HepG2 (cell line): ENCODE results near the gene SPTBN4. TPM values are rescaled to one million over a fixed set of nuclear protein-coding genes. Genes with fewer than 3 reads are reported as not detected.

Experiments used
- CENPX ChIP-seq: sonication (generic); formaldehyde crosslinking; IDR thresholded peaks from 2 replicates; pipeline ENCODE4 v1.9.0; 2021; ENCODE audit warnings: mild to moderate bottlenecking, missing genetic modification reagents, moderate library complexity
- DNMT1 ChIP-seq: sonication (generic); formaldehyde crosslinking; IDR thresholded peaks from 2 replicates; pipeline ENCODE4 v1.5.1; 2020; ENCODE audit warnings: mild to moderate bottlenecking, missing genetic modification reagents
- ISL2 ChIP-seq: sonication (generic); formaldehyde crosslinking; IDR thresholded peaks from 2 replicates; pipeline ENCODE4 v1.5.0; 2020; ENCODE audit warnings: missing genetic modification reagents
- KAT2B ChIP-seq: fragments of 150-350 bp; IDR thresholded peaks from 2 replicates; pipeline ENCODE4 v1.6.1; 2014; ENCODE audit warnings: low read depth, low read length, borderline replicate concordance
- MATR3 ChIP-seq: sonication (generic); formaldehyde crosslinking; IDR thresholded peaks from 2 replicates; pipeline ENCODE4 v1.4.0; 2020; ENCODE audit warnings: missing genetic modification reagents
- MED8 ChIP-seq: sonication (generic); formaldehyde crosslinking; IDR thresholded peaks from 2 replicates; pipeline ENCODE4 v1.8.1; 2023; ENCODE audit warnings: mild to moderate bottlenecking, missing genetic modification reagents; ENCODE audit not compliant: insufficient replicate concordance
- MTF1 ChIP-seq: sonication (generic); formaldehyde crosslinking; IDR thresholded peaks from 2 replicates; pipeline ENCODE4 v1.5.0; 2020; ENCODE audit warnings: missing genetic modification reagents
- MTF2 ChIP-seq: sonication (generic); formaldehyde crosslinking; IDR thresholded peaks from 2 replicates; pipeline ENCODE4 v1.5.0; 2020; ENCODE audit warnings: missing genetic modification reagents, borderline replicate concordance
- MYC ChIP-seq: sonication (generic); formaldehyde crosslinking; IDR thresholded peaks from 2 replicates; pipeline ENCODE4 v1.9.0; 2021; ENCODE audit warnings: missing genetic modification reagents, borderline replicate concordance
- NRL ChIP-seq: sonication (generic); formaldehyde crosslinking; IDR thresholded peaks from 2 replicates; pipeline ENCODE4 v1.5.0; 2020; ENCODE audit warnings: missing genetic modification reagents, mild to moderate bottlenecking, moderate library complexity, borderline replicate concordance
- RELA ChIP-seq: sonication (generic); formaldehyde crosslinking; IDR thresholded peaks from 2 replicates; pipeline ENCODE4 v1.4.0; 2020; ENCODE audit warnings: missing genetic modification reagents
- SMAD3 ChIP-seq: sonication (generic); formaldehyde crosslinking; IDR thresholded peaks from 2 replicates; pipeline ENCODE4 v1.4.0; 2020; ENCODE audit warnings: missing genetic modification reagents
- SNAPC2 ChIP-seq: sonication (generic); formaldehyde crosslinking; IDR thresholded peaks from 2 replicates; pipeline ENCODE4 v1.8.1; 2022; ENCODE audit warnings: mild to moderate bottlenecking, missing genetic modification reagents
- TBP ChIP-seq: sonication (generic); formaldehyde crosslinking; IDR thresholded peaks from 2 replicates; pipeline ENCODE4 v1.5.0; 2020; ENCODE audit warnings: missing genetic modification reagents
- THAP11 ChIP-seq: IDR thresholded peaks from 2 replicates; pipeline ENCODE4 v1.6.1; 2016; ENCODE audit warnings: missing biosample characterization, missing genetic modification reagents
- TOPORS ChIP-seq: sonication (generic); formaldehyde crosslinking; IDR thresholded peaks from 2 replicates; pipeline ENCODE4 v1.8.0; 2023; ENCODE audit warnings: mild to moderate bottlenecking, missing genetic modification reagents
- TP53 ChIP-seq: sonication (generic); formaldehyde crosslinking; conservative IDR thresholded peaks from 2 replicates; pipeline ENCODE4 v1.4.0; 2020; ENCODE audit warnings: missing genetic modification reagents
- XBP1 ChIP-seq: sonication (generic); formaldehyde crosslinking; IDR thresholded peaks from 2 replicates; pipeline ENCODE4 v1.5.0; 2020; ENCODE audit warnings: missing genetic modification reagents
- ZFP62 ChIP-seq: sonication (generic); formaldehyde crosslinking; IDR thresholded peaks from 2 replicates; pipeline ENCODE4 v1.4.0; 2020; ENCODE audit warnings: missing genetic modification reagents
- ZFP90 ChIP-seq: sonication (generic); formaldehyde crosslinking; IDR thresholded peaks from 2 replicates; pipeline ENCODE4 v1.8.0; 2022; ENCODE audit warnings: missing genetic modification reagents, mild to moderate bottlenecking, inconsistent platforms, borderline replicate concordance
- ZNF138 ChIP-seq: sonication (generic); formaldehyde crosslinking; IDR thresholded peaks from 2 replicates; pipeline ENCODE4 v1.5.0; 2020; ENCODE audit warnings: mild to moderate bottlenecking, low read depth, missing genetic modification reagents
- ZNF24 ChIP-seq: fragments of 450-650 bp; IDR thresholded peaks from 2 replicates; pipeline ENCODE4 v1.6.1; 2017; ENCODE audit warnings: antibody characterized with exemption, mild to moderate bottlenecking
- ZNF790 ChIP-seq: sonication (generic); formaldehyde crosslinking; IDR thresholded peaks from 2 replicates; pipeline ENCODE4 v1.8.0; 2022; ENCODE audit warnings: missing genetic modification reagents, mild to moderate bottlenecking, borderline replicate concordance
- ZSCAN25 ChIP-seq: sonication (generic); formaldehyde crosslinking; IDR thresholded peaks from 2 replicates; pipeline ENCODE4 v1.8.0; 2022; ENCODE audit warnings: mild to moderate bottlenecking, missing genetic modification reagents
- polyA plus RNA-seq, 8 experiments: library from polyadenylated mRNA; depleted of rRNA in 3 of 8; stranded (reverse) in 7 of 8; unstranded in 1 of 8; fragments of >200 nt; fragmentation: Illumina TruSeq in 4 of 8; extraction: Trizol in 4 of 8; gene quantifications; 2 replicates each; pipeline versions ENCODE4 v1.2.1 to v1.2.3, GENCODE V29; 2011 to 2016; ENCODE audit warnings: low read depth in 4 of 8, missing spikeins in 1 of 8, mixed read lengths in 1 of 8; ENCODE audit not compliant: insufficient read depth in 1 of 8
- total RNA-seq, 5 experiments: library from RNA; depleted of rRNA; stranded (reverse); fragments of >200 nt; fragmentation: Illumina TruSeq; extraction: Trizol; gene quantifications; 2 replicates each; pipeline ENCODE4 v1.2.3, GENCODE V29; 2016; ENCODE audit warnings: low read depth in 1 of 5
- TF ChIP-seq, protein P1 (sequence below): sonication (generic); formaldehyde crosslinking; IDR thresholded peaks from 2 replicates; pipeline ENCODE4 v1.4.0; 2020; ENCODE audit warnings: mild to moderate bottlenecking, low read depth, missing genetic modification reagents
- TF ChIP-seq, protein P2 (sequence below): sonication (generic); formaldehyde crosslinking; IDR thresholded peaks from 2 replicates; pipeline ENCODE4 v1.4.0; 2020; ENCODE audit warnings: missing genetic modification reagents, borderline replicate concordance

Gene SPTBN4
- total and polyA plus RNA-seq, 2 of the 13 experiments (the other 11 are each of a cell fraction or from before 2014, with no cell fraction given), result 0.11 TPM

DNA sequence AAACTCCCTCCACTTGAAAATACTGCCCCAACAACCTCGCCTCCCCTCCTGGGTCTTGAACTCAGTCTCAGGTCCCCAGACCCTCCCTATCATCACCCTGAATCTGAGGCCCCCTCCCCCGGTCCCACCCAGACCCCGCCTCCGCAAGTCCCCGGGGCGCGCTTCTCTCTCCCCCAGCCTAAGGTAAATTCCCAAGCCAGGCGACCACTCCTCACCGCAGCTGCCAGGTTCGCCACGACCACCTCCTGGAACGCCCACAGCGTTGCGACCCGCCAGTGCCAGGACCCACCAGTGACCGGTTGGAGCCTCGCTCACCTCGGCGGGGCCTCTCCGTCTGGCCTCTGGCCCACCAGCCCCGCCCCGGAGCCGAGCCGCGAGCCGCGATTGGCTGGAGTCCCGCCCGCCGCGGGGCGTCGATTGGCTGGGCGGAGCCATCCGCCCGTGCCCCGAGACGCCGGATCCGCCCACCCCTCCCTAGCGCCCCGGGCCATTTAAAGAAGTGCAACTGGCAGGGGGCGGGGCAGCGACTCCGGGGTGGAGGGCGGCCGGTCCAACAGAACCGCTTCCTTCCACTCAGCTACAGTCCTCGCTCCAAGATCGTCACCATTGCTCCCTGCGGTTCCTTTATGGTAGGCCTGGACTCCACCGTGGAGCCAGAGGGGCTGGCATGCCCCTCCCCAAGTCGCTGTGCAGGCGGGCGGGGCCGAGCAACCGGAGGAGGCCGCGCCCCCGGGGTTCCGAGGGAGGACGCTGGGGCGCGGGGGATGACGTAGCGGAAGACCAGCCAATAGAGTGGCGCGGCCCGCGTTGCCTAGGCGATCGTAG lies 22.6 kb upstream of the SPTBN4 start, which contains the start of gene SERTAD3 (continued):
- no peak for TF ChIP-seq MATR3 (CRISPR knock-in tag)
- TF ChIP-seq, protein P1, sequence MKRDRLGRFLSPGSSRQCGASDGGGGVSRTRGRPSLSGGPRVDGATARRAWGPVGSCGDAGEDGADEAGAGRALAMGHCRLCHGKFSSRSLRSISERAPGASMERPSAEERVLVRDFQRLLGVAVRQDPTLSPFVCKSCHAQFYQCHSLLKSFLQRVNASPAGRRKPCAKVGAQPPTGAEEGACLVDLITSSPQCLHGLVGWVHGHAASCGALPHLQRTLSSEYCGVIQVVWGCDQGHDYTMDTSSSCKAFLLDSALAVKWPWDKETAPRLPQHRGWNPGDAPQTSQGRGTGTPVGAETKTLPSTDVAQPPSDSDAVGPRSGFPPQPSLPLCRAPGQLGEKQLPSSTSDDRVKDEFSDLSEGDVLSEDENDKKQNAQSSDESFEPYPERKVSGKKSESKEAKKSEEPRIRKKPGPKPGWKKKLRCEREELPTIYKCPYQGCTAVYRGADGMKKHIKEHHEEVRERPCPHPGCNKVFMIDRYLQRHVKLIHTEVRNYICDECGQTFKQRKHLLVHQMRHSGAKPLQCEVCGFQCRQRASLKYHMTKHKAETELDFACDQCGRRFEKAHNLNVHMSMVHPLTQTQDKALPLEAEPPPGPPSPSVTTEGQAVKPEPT (CRISPR knock-in tag), result no peak; the same call in none of the 2 replicates
- no peak for TF ChIP-seq TOPORS (CRISPR knock-in tag)
- no peak for TF ChIP-seq SNAPC2 (CRISPR knock-in tag)
- TF ChIP-seq ZNF790, result peak; percentile 75; the same call in 1 of the 2 replicates
- no peak for TF ChIP-seq ZFP62
- TF ChIP-seq DNMT1 (CRISPR knock-in tag), result no peak
- TF ChIP-seq, protein P2, sequence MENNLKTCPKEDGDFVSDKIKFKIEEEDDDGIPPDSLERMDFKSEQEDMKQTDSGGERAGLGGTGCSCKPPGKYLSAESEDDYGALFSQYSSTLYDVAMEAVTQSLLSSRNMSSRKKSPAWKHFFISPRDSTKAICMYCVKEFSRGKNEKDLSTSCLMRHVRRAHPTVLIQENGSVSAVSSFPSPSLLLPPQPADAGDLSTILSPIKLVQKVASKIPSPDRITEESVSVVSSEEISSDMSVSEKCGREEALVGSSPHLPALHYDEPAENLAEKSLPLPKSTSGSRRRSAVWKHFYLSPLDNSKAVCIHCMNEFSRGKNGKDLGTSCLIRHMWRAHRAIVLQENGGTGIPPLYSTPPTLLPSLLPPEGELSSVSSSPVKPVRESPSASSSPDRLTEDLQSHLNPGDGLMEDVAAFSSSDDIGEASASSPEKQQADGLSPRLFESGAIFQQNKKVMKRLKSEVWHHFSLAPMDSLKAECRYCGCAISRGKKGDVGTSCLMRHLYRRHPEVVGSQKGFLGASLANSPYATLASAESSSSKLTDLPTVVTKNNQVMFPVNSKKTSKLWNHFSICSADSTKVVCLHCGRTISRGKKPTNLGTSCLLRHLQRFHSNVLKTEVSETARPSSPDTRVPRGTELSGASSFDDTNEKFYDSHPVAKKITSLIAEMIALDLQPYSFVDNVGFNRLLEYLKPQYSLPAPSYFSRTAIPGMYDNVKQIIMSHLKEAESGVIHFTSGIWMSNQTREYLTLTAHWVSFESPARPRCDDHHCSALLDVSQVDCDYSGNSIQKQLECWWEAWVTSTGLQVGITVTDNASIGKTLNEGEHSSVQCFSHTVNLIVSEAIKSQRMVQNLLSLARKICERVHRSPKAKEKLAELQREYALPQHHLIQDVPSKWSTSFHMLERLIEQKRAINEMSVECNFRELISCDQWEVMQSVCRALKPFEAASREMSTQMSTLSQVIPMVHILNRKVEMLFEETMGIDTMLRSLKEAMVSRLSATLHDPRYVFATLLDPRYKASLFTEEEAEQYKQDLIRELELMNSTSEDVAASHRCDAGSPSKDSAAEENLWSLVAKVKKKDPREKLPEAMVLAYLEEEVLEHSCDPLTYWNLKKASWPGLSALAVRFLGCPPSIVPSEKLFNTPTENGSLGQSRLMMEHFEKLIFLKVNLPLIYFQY (CRISPR knock-in tag), result peak; percentile 93
- TF ChIP-seq ISL2 (CRISPR knock-in tag), result peak; percentile 37
- peak; percentile 65 for TF ChIP-seq MED8 (CRISPR knock-in tag)
- peak; percentile 46; the same call in 1 of the 2 replicates for TF ChIP-seq MYC (CRISPR knock-in tag)
- TF ChIP-seq RELA (CRISPR knock-in tag), result no peak
- no peak for TF ChIP-seq MTF1 (CRISPR knock-in tag)
- no peak for TF ChIP-seq TBP (CRISPR knock-in tag)
- TF ChIP-seq ZNF24, result no peak
- no peak for TF ChIP-seq CENPX
- TF ChIP-seq ZFP90, result no peak
- TF ChIP-seq ZSCAN25, result 0 out of 2 replicates have a peak, but pooled peaks have one; percentile 49
- no peak for TF ChIP-seq TP53 (CRISPR knock-in tag)
- no peak for TF ChIP-seq NRL
- no peak; the same call in 1 of the 2 replicates for TF ChIP-seq MTF2 (CRISPR knock-in tag)
- no peak for TF ChIP-seq KAT2B
- peak; percentile 70 for TF ChIP-seq THAP11 (CRISPR knock-in tag)
- no peak for TF ChIP-seq XBP1 (CRISPR knock-in tag)
- no peak for TF ChIP-seq ZNF138
- TF ChIP-seq SMAD3 (CRISPR knock-in tag), result no peak
